Testis (tissue), 2 donors: ENCODE data around the gene MRM3.

ENCODE experiments used
- POLR2A ChIP-seq: fragments of 450-650 bp; IDR thresholded peaks from one replicate; pipeline ENCODE4 v1.6.1; 2017; ENCODE audit warnings: antibody characterized with exemption, mild to moderate bottlenecking, moderate library complexity
- TF ChIP-seq, protein P1 (sequence below), 3 experiments: fragments of 450-650 bp in 2 of 3; fragments of 200-600 bp in 1 of 3; sonication (generic) in 1 of 3; IDR thresholded peaks; one replicate each; pipeline ENCODE4 v1.5.1; 2016 to 2019; ENCODE audit warnings: antibody characterized with exemption in 3 of 3, mild to moderate bottlenecking in 2 of 3, moderate library complexity in 1 of 3

DNA sequence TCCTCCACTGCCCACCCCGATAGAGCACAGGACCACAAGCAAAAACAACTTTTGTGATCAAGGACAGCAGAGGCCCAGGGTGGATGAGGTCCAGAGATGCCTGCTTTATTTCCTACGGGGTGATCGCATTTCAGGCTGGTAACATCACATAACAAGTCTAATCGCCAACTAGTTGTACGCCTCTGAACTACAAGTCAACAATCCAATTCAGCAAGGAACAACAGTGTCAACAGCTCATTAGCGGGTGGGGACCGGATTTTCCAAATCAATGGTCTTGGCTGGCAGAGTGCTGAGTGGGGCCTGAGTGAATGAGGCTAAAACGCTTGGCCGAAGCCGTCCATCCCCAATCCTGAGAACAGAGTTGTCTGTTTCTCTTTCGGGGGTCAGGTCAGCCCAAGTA lies 17.1 kb downstream of the MRM3 start:
- TF ChIP-seq, protein P1, sequence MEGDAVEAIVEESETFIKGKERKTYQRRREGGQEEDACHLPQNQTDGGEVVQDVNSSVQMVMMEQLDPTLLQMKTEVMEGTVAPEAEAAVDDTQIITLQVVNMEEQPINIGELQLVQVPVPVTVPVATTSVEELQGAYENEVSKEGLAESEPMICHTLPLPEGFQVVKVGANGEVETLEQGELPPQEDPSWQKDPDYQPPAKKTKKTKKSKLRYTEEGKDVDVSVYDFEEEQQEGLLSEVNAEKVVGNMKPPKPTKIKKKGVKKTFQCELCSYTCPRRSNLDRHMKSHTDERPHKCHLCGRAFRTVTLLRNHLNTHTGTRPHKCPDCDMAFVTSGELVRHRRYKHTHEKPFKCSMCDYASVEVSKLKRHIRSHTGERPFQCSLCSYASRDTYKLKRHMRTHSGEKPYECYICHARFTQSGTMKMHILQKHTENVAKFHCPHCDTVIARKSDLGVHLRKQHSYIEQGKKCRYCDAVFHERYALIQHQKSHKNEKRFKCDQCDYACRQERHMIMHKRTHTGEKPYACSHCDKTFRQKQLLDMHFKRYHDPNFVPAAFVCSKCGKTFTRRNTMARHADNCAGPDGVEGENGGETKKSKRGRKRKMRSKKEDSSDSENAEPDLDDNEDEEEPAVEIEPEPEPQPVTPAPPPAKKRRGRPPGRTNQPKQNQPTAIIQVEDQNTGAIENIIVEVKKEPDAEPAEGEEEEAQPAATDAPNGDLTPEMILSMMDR (IDR thresholded peaks at IDR 0.05) = no peak
- no peak for TF ChIP-seq POLR2A
